Esophagus (tissue), 2 donors: Measurements from ENCODE around the gene SCYGR1. TPM values are rescaled to one million over a fixed set of nuclear protein-coding genes. Genes with fewer than 3 reads are reported as not detected.

Experiments
- H3K27ac ChIP-seq, 2 donors: one replicate each; pipeline ENCODE4 v1.5.1; 2013; ENCODE audit warnings: low read depth in 2 of 2, mild to moderate bottlenecking in 2 of 2, inconsistent platforms in 1 of 2, low read length in 1 of 2, moderate library complexity in 1 of 2
- H3K27me3 ChIP-seq, 2 donors: one replicate each; pipeline ENCODE4 v1.6.1; 2013; ENCODE audit warnings: low read length in 2 of 2, control low read depth in 1 of 2, mild to moderate bottlenecking in 1 of 2; ENCODE audit not compliant: insufficient read depth in 2 of 2, control insufficient read depth in 1 of 2
- H3K36me3 ChIP-seq, 2 donors: one replicate each; pipeline ENCODE4 v1.6.1; 2013; ENCODE audit warnings: low read length in 1 of 2; ENCODE audit not compliant: control insufficient read depth in 2 of 2, insufficient read depth in 2 of 2
- H3K4me1 ChIP-seq, 2 donors: one replicate each; pipeline ENCODE4 v1.6.1; 2013; ENCODE audit warnings: low read length in 1 of 2; ENCODE audit not compliant: control insufficient read depth in 2 of 2, insufficient read depth in 2 of 2
- H3K4me3 ChIP-seq, 2 donors: one replicate each; pipeline ENCODE4 v1.5.1; 2013; ENCODE audit warnings: low read length in 2 of 2, mild to moderate bottlenecking in 2 of 2, low read depth in 1 of 2, moderate library complexity in 1 of 2
- H3K9me3 ChIP-seq, 2 donors: one replicate each; pipeline ENCODE4 v1.6.1; 2013; ENCODE audit warnings: mild to moderate bottlenecking in 2 of 2, low read depth in 1 of 2, low read length in 1 of 2, moderate library complexity in 1 of 2; ENCODE audit not compliant: control insufficient read depth in 2 of 2, insufficient read depth in 1 of 2
- WGBS, 2 donors: extraction: QIAGEN DNeasy Blood & Tissue Kit; methylation state at CpG; one replicate each; pipeline ENCODE4 v1.1.7; 2013; 5-methylcytosine and 5-hydroxymethylcytosine counted together
- polyA plus RNA-seq, 2 donors: library from polyadenylated mRNA; stranded (reverse); fragments of 200-250 nt; gene quantifications; one replicate each; pipeline ENCODE4 v1.2.3, GENCODE V29; 2013
- donor health status: healthy with polysubstance abuse.
- donor health status: Bipolar disorder and iron deficiency.

SCYGR1 gene
- polyA plus RNA-seq, 2 donors: not detected

DNA sequence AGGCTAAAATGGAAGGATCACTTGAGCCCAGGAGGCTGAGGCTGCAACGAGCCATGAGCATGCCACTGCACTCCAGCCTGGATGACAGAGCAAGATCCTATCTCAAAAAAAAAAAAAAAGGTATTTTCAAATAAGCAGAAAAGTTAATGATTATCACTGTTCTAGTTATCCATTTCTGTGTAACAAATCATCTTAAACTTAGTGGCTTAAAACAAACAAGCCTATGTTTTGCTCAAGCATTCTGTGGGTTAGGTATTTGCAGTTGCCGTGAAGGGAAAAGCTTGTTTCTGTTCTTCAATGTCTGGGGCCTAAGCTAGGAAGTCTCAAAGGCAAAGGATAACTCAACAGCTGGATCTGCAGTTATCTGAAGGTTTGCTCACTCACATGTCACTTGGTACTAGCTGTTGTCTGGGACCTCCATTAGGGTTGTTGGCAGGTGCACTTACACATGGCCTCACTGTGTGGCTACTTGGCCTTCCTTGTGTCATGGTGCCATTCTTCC lies 48.6 kb downstream of the SCYGR1 start:
- no peak overlapping the region for H3K4me3 ChIP-seq
- WGBS, 2 donors: 78 to 96% methylated on average over 2 of the region's 2 CpGs
- no peaks in the 10 kb centered on the region for H3K4me1 ChIP-seq
- peaks cover 3 to 8% of the 10 kb centered on the region in 2 donors for H3K36me3 ChIP-seq
- H3K27me3 ChIP-seq: no peaks in the 10 kb centered on the region
- H3K27ac ChIP-seq: no peak overlapping the region
- no peaks in the 10 kb centered on the region for H3K9me3 ChIP-seq

Other genes starting within 250 kb of the SCYGR1 start
- gene COL4A4, start 223.7 kb downstream of the SCYGR1 start, polyA plus RNA-seq: under 1 TPM; 0.10 to 0.16 TPM
- under 1 TPM; 0.18 to 0.44 TPM for gene COL4A3, start 223.3 kb downstream of the SCYGR1 start, polyA plus RNA-seq
- 10 to 100 TPM; 57.1 to 61.8 TPM for gene MFF, start 62.7 kb downstream of the SCYGR1 start, polyA plus RNA-seq
- gene TM4SF20, start 8.6 kb downstream of the SCYGR1 start, polyA plus RNA-seq: under 1 TPM in 1 of 2 donors, not detected in 1; 0.04 TPM
- gene AGFG1, start 84.2 kb upstream of the SCYGR1 start, polyA plus RNA-seq: 10 to 100 TPM; 20.3 to 31.2 TPM
- not detected for gene SCYGR2, start 210.9 kb upstream of the SCYGR1 start, polyA plus RNA-seq
- not detected for gene SCYGR3, start 226.9 kb upstream of the SCYGR1 start, polyA plus RNA-seq
- gene SCYGR4, start 229.5 kb upstream of the SCYGR1 start, polyA plus RNA-seq: not detected